Eye (tissue), 1 donor: ENCODE data around the gene POGLUT2.
A peak's percentile ranks its signal among the peaks of the same experiment; 100 is the strongest.

ENCODE experiments used
- DNase-seq: peaks from one replicate; pipeline ENCODE4 v3.0.0-alpha.2; 2015

The POGLUT2 gene

GRCh38 chr13:102798581-102799425 is at the start of gene POGLUT2, which contains the start of gene BIVM:
POGLUT2 (minus strand) TSS chr13:102798976; CDS start chr13:102798670, 306 bp downstream.
BIVM (plus strand) TSS chr13:102799119; CDS start chr13:102807268, 8,149 bp downstream.
- DNase-seq, result peak; percentile 96

GRCh38 chr13:102847272-102848234 is 48.8 kb upstream of the POGLUT2 start:
- DNase-seq, result peak; percentile 72

- peak; percentile 73 for DNase-seq
Observed at GRCh38 chr13:102846261-102847015, 47.7 kb upstream of the POGLUT2 start.

GRCh38 chr13:102845630-102846260 is 47.0 kb upstream of the POGLUT2 start, which contains the start of gene ERCC5:
ERCC5 (plus strand) TSS chr13:102846032; CDS start chr13:102846267, 235 bp downstream.
- DNase-seq, result peak; percentile 99

- DNase-seq, result no peak
Observed at GRCh38 chr13:102845289-102845629, 46.5 kb upstream of the POGLUT2 start.

- DNase-seq, result no peak
Observed at GRCh38 chr13:102839462-102839861, 40.7 kb upstream of the POGLUT2 start.

- DNase-seq, result no peak
Observed at GRCh38 chr13:102838982-102839381, 40.2 kb upstream of the POGLUT2 start.

GRCh38 chr13:102838273-102838672 is 39.5 kb upstream of the POGLUT2 start:
- DNase-seq, result no peak

GRCh38 chr13:102836471-102836870 is 37.7 kb upstream of the POGLUT2 start:
- no peak for DNase-seq

- DNase-seq, result no peak
Observed at GRCh38 chr13:102830646-102831045, 31.9 kb upstream of the POGLUT2 start.

- DNase-seq, result no peak
Observed at GRCh38 chr13:102825921-102826706, 27.3 kb upstream of the POGLUT2 start.

- DNase-seq, result no peak
Observed at GRCh38 chr13:102825400-102825799, 26.6 kb upstream of the POGLUT2 start.

GRCh38 chr13:102817907-102818306 is 19.1 kb upstream of the POGLUT2 start:
- DNase-seq, result no peak

GRCh38 chr13:102817241-102817640 is 18.5 kb upstream of the POGLUT2 start:
- no peak for DNase-seq

GRCh38 chr13:102816708-102817107 is 17.9 kb upstream of the POGLUT2 start:
- no peak for DNase-seq

GRCh38 chr13:102815788-102816187 is 17.0 kb upstream of the POGLUT2 start:
- DNase-seq, result no peak

GRCh38 chr13:102814793-102815192 is 16.0 kb upstream of the POGLUT2 start:
- no peak for DNase-seq

GRCh38 chr13:102814025-102814607 is 15.3 kb upstream of the POGLUT2 start:
- no peak for DNase-seq

GRCh38 chr13:102812611-102813287 is 14.0 kb upstream of the POGLUT2 start:
- no peak for DNase-seq

- DNase-seq, result no peak
Observed at GRCh38 chr13:102807699-102808098, 8.9 kb upstream of the POGLUT2 start.
